ENCODE measurements around the gene EFNA5.

GRCh38 chr5:107518190-107518589, 152.5 kb downstream of the EFNA5 start:
- TF ChIP-seq CTCF (IDR thresholded peaks at IDR 0.05) (no peak), REST (IDR thresholded peaks at IDR 0.05; ENCODE audit: low read depth, low read length) (no peak), EP300 (IDR thresholded peaks at IDR 0.05; ENCODE audit: borderline replicate concordance in 1 of 2, low read depth in 1 of 2, low read length in 1 of 2) (no peak), RAD21 (IDR thresholded peaks at IDR 0.05; ENCODE audit: low read length) (no peak), POLR2AphosphoS5 (IDR thresholded peaks at IDR 0.05; ENCODE audit: low read depth, low read length) (no peak), USF2 (IDR thresholded peaks at IDR 0.05; ENCODE audit: borderline replicate concordance, low read depth, low read length) (no peak), TCF12 (IDR thresholded peaks at IDR 0.05) (no peak), GABPA (IDR thresholded peaks at IDR 0.05; ENCODE audit: low read depth) (no peak), ZBTB33 (IDR thresholded peaks at IDR 0.05; ENCODE audit: borderline replicate concordance, low read depth) (no peak), NFIC (IDR thresholded peaks at IDR 0.05; ENCODE audit: borderline replicate concordance) (no peak)

Measured in SK-N-SH (cell line).